Memory B cell (primary cell): Measurements from ENCODE around the gene ZSWIM1.
"Not testable (repeated sequence)": the region's sequence is repeated elsewhere in the genome, so short reads cannot be mapped to it uniquely, and the experiment has no call there.

ENCODE experiments used
- ATAC-seq: fragments of 150-1000 bp; cut with Tn5 transposase; 2 replicates; pipeline ENCODE4 v1.10.0; 2021; ENCODE audit warnings: low read depth, mild to moderate bottlenecking, moderate library complexity
- DNase-seq, 2 donors: peaks; one replicate each; pipeline ENCODE4 v3.0.0; 2022; ENCODE audit warnings: low spot score in 2 of 2
- H3K27ac Mint-ChIP-seq: one replicate; pipeline ENCODE4 v1.8.0; 2022; ENCODE audit warnings: mild to moderate bottlenecking, moderate library complexity, mixed read lengths
- H3K27me3 Mint-ChIP-seq: one replicate; pipeline ENCODE4 v1.8.0; 2022; ENCODE audit warnings: mixed read lengths
- H3K36me3 Mint-ChIP-seq: one replicate; pipeline ENCODE4 v1.8.0; 2022; ENCODE audit warnings: mild to moderate bottlenecking, mixed read lengths
- H3K4me1 Mint-ChIP-seq: one replicate; pipeline ENCODE4 v1.8.0; 2022; ENCODE audit warnings: mixed read lengths
- H3K4me3 Mint-ChIP-seq: one replicate; pipeline ENCODE4 v1.8.0; 2022; ENCODE audit warnings: mild to moderate bottlenecking, moderate library complexity, mixed read lengths
- H3K9me3 Mint-ChIP-seq: one replicate; pipeline ENCODE4 v1.8.0; 2022; ENCODE audit warnings: mixed read lengths

ZSWIM1 gene

GRCh38 chr20:45863543-45864470 lies 17.2 kb upstream of the ZSWIM1 start:
- no peak overlapping the region for H3K27ac Mint-ChIP-seq
- no peak for DNase-seq
- H3K9me3 Mint-ChIP-seq, result no peaks in the 10 kb centered on the region
- ATAC-seq, result no peak
- H3K27me3 Mint-ChIP-seq, result no peaks in the 10 kb centered on the region
- no peak overlapping the region for H3K4me3 Mint-ChIP-seq
- peaks cover 10% of the 10 kb centered on the region for H3K4me1 Mint-ChIP-seq
- peaks cover 3% of the 10 kb centered on the region for H3K36me3 Mint-ChIP-seq

GRCh38 chr20:45866454-45866853 lies 14.6 kb upstream of the ZSWIM1 start:
- DNase-seq (no peak), ATAC-seq (no peak)
- no peaks in the 10 kb centered on the region for H3K9me3 Mint-ChIP-seq
- H3K27ac Mint-ChIP-seq, result no peak overlapping the region
- H3K27me3 Mint-ChIP-seq, result no peaks in the 10 kb centered on the region
- peaks cover 3% of the 10 kb centered on the region for H3K36me3 Mint-ChIP-seq
- peaks cover 5% of the 10 kb centered on the region for H3K4me1 Mint-ChIP-seq
- no peak overlapping the region for H3K4me3 Mint-ChIP-seq

GRCh38 chr20:45867136-45867818 lies 13.8 kb upstream of the ZSWIM1 start:
- Mint-ChIP-seq H3K4me1 (peaks cover 6% of the 10 kb centered on the region), H3K27ac (no peak overlapping the region), H3K36me3 (peaks cover 4% of the 10 kb centered on the region), H3K27me3 (no peaks in the 10 kb centered on the region), H3K9me3 (no peaks in the 10 kb centered on the region), H3K4me3 (no peak overlapping the region)
- DNase-seq (no peak), ATAC-seq (no peak)

GRCh38 chr20:45867819-45868176 lies 13.2 kb upstream of the ZSWIM1 start:
- H3K27me3 Mint-ChIP-seq, result no peaks in the 10 kb centered on the region
- DNase-seq (no peak), ATAC-seq (no peak)
- peaks cover 7% of the 10 kb centered on the region for H3K4me1 Mint-ChIP-seq
- H3K36me3 Mint-ChIP-seq, result peaks cover 6% of the 10 kb centered on the region
- no peak overlapping the region for H3K4me3 Mint-ChIP-seq
- H3K27ac Mint-ChIP-seq, result no peak overlapping the region
- H3K9me3 Mint-ChIP-seq, result no peaks in the 10 kb centered on the region

GRCh38 chr20:45872626-45873025 lies 8.4 kb upstream of the ZSWIM1 start:
- Mint-ChIP-seq H3K27me3 (no peaks in the 10 kb centered on the region), H3K36me3 (peaks cover 6% of the 10 kb centered on the region), H3K27ac (no peak overlapping the region), H3K9me3 (no peaks in the 10 kb centered on the region), H3K4me1 (peaks cover 2% of the 10 kb centered on the region), H3K4me3 (no peak overlapping the region)
- DNase-seq (no peak), ATAC-seq (no peak)

- ATAC-seq (no peak), DNase-seq (no peak)
- H3K36me3 Mint-ChIP-seq, result peaks cover 6% of the 10 kb centered on the region
- H3K4me1 Mint-ChIP-seq, result peaks cover 2% of the 10 kb centered on the region
- no peaks in the 10 kb centered on the region for H3K27me3 Mint-ChIP-seq
- H3K4me3 Mint-ChIP-seq, result no peak overlapping the region
- H3K27ac Mint-ChIP-seq, result no peak overlapping the region
- no peaks in the 10 kb centered on the region for H3K9me3 Mint-ChIP-seq
Observed at GRCh38 chr20:45873409-45874103, 7.5 kb upstream of the ZSWIM1 start.

- H3K4me1 Mint-ChIP-seq, H3K9me3 Mint-ChIP-seq, H3K27ac Mint-ChIP-seq, H3K27me3 Mint-ChIP-seq, DNase-seq, H3K36me3 Mint-ChIP-seq, ATAC-seq, H3K4me3 Mint-ChIP-seq: not testable (repeated sequence)
Observed at GRCh38 chr20:45874104-45874481, 6.9 kb upstream of the ZSWIM1 start.

- H3K27me3 Mint-ChIP-seq, result no peaks in the 10 kb centered on the region
- H3K36me3 Mint-ChIP-seq, result peaks cover 6% of the 10 kb centered on the region
- H3K4me3 Mint-ChIP-seq, result no peak overlapping the region
- H3K27ac Mint-ChIP-seq, result no peak overlapping the region
- H3K4me1 Mint-ChIP-seq, result peaks cover 2% of the 10 kb centered on the region
- no peaks in the 10 kb centered on the region for H3K9me3 Mint-ChIP-seq
- ATAC-seq, result no peak
- no peak for DNase-seq
Observed at GRCh38 chr20:45874576-45874975, 6.5 kb upstream of the ZSWIM1 start.

GRCh38 chr20:45878076-45878761 lies 2.8 kb upstream of the ZSWIM1 start:
- H3K36me3 Mint-ChIP-seq, result peaks cover 3% of the 10 kb centered on the region
- DNase-seq, result no peak
- no peak for ATAC-seq
- H3K27me3 Mint-ChIP-seq, result no peaks in the 10 kb centered on the region
- no peak overlapping the region for H3K27ac Mint-ChIP-seq
- no peak overlapping the region for H3K4me3 Mint-ChIP-seq
- no peaks in the 10 kb centered on the region for H3K9me3 Mint-ChIP-seq
- peaks cover 19% of the 10 kb centered on the region for H3K4me1 Mint-ChIP-seq

GRCh38 chr20:45882469-45883099 lies 1.6 kb downstream of the ZSWIM1 start:
- Mint-ChIP-seq H3K4me1 (peaks cover 24% of the 10 kb centered on the region), H3K9me3 (no peaks in the 10 kb centered on the region), H3K27me3 (no peaks in the 10 kb centered on the region), H3K4me3 (peak overlapping the region; percentile 70), H3K27ac (peak overlapping the region; percentile 51), H3K36me3 (peaks cover 3% of the 10 kb centered on the region)
- ATAC-seq, result no peak
- DNase-seq, result no peak

- no peak for DNase-seq
- Mint-ChIP-seq H3K36me3 (peaks cover 3% of the 10 kb centered on the region), H3K9me3 (no peaks in the 10 kb centered on the region), H3K4me3 (no peak overlapping the region), H3K4me1 (peaks cover 24% of the 10 kb centered on the region), H3K27me3 (no peaks in the 10 kb centered on the region), H3K27ac (no peak overlapping the region)
- ATAC-seq, result no peak
Observed at GRCh38 chr20:45883100-45883469, 2.1 kb downstream of the ZSWIM1 start.

- Mint-ChIP-seq H3K27me3 (no peaks in the 10 kb centered on the region), H3K9me3 (no peaks in the 10 kb centered on the region), H3K4me3 (no peak overlapping the region), H3K27ac (no peak overlapping the region), H3K36me3 (peaks cover 3% of the 10 kb centered on the region), H3K4me1 (peaks cover 25% of the 10 kb centered on the region)
- no peak for DNase-seq
- no peak for ATAC-seq
Observed at GRCh38 chr20:45886590-45887345, 5.7 kb downstream of the ZSWIM1 start.

GRCh38 chr20:45887346-45887715 lies 6.3 kb downstream of the ZSWIM1 start, which contains the start of gene SPATA25:
TSS of gene SPATA25 (minus strand) at chr20:45887622. CDS start at chr20:45887590, 32 bp downstream.
- H3K4me1 Mint-ChIP-seq, result peaks cover 27% of the 10 kb centered on the region
- DNase-seq, result no peak
- H3K27ac Mint-ChIP-seq, result no peak within 1 kb of the TSS
- no peak within 1 kb of the TSS for H3K4me3 Mint-ChIP-seq
- peaks cover 3% of the 10 kb centered on the region for H3K36me3 Mint-ChIP-seq
- H3K9me3 Mint-ChIP-seq, result no peaks in the 10 kb centered on the region
- no peaks in the 10 kb centered on the region for H3K27me3 Mint-ChIP-seq
- no peak for ATAC-seq
